Subcutaneous adipose tissue (tissue), 4 donors: ENCODE measurements around the gene NFIC. TPM values are rescaled to one million over a fixed set of nuclear protein-coding genes. Genes with fewer than 3 reads are reported as not detected.

Experiments used
- CTCF ChIP-seq: fragments of 450-650 bp; IDR thresholded peaks from one replicate; pipeline ENCODE4 v1.5.1; 2016; ENCODE audit warnings: low read depth, mild to moderate bottlenecking, control low read depth, antibody characterized with exemption, moderate library complexity
- total RNA-seq, 4 donors: library from RNA; depleted of rRNA; stranded (reverse); fragments of >200 nt; gene quantifications; one replicate each; pipeline ENCODE4 v1.1.0, GENCODE V29; 2016

The NFIC gene
- total RNA-seq, 4 donors from 2014 or later, result 45.2 to 191 (median 76.8) TPM

DNA sequence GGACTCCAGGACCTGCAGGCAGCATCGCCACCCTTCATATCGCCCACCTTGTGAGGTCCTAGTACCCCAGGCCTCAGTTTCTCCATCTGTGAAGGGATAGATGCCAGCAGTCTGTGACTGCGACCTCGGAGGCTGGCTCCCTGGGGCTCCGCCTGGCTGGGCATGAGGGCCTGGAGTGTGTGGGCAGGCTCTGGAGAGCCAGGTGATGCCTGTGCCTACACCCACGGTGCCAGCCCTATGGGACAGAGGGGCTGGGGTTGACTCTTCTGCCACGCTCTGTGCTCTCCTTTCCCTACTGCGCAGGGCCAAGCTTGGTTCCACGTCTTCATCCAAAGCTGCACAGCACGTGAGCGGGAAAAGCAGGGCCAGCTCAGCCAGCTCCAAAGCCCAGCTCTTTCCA, 26.0 kb upstream of the NFIC start:
- TF ChIP-seq CTCF, result no peak

GRCh38 chr19:3342246-3342645, 24.1 kb upstream of the NFIC start:
- TF ChIP-seq CTCF, result no peak

DNA sequence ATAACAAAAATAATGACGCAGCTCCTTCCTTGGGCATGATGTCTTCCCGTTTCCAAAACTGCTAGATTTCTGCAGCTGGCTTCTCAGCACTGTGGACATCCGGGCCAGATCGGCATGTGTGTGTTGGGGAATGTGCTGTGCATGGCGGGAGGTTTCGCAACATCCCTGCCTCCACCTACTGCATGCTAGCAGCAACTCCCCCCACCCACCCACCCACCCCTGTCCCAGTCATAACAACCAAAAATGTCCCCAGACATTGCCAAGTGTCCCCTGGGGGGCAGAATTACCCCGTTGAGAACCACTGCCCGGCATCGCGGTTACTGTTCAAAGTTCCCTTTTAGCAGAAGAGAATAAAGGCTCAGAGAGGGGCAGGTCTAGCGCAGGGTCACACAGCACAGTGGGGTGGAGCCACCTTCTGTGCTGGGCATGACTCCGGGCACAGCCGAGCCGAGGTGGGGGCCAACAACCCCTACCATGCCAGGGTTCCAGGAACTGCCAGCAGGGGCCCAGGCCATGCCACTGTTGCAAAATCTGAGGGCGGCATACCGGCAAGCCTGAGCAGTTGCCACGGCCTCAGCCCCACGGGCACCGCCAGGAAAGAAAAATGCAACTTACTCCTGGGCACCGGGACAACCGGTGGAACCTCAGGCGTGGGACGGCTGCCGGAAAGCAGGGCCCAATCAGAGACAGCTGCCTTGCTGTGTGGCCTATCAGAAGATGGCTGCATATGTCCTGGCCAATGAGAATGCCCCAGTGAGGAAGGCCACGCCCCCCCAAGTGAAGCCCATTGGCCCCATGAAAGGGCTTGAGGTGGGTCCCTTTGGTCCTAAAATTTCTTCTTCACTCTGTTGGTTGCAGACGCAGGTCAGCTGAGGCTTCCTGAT, 22.5 kb upstream of the NFIC start:
- no peak for TF ChIP-seq CTCF

- TF ChIP-seq CTCF, result no peak
These were observed 21.5 kb upstream of the NFIC start for GRCh38 chr19:3344608-3345598.

- TF ChIP-seq CTCF, result no peak
These were observed 20.4 kb upstream of the NFIC start for GRCh38 chr19:3345850-3346460.

DNA sequence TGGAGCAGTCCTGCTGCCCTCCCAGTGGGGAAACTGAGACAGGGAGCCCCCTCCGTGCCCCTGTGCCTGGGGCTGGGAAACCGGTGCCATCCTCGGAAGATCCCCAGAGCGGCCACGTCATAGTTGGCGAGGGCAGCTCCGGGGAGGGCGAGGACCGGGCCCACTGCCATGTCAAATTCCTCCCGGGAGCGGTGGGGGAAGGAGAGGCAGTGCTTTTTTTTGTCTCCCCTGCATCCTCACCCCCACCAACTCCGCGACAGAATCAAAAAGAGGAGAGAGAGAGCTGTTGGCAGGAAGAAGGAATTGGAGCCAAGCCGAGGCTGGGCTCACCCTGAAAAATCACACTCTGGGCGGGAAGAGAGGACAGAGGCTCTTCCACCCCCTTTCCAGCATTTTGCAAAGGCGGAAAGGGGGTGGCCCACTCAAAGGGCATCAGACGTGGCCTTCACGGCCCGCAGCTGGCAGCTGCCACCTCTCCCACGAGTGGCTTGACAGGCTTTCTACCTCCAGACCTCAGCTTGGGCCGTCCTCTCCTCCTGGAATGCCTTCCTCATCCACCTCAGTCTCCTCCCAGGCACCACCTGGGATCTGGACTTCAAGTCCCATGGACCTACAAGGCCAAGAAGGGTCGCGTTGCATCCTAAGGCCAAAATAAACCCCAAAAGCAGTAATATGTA, 19.6 kb upstream of the NFIC start:
- TF ChIP-seq CTCF, result no peak
